ENCODE results near the gene ZNF358. TPM values are rescaled to one million over a fixed set of nuclear protein-coding genes. Genes with fewer than 3 reads are reported as not detected.

Gene ZNF358
- total RNA-seq, 2 donors from 2014 or later, result 40.2 to 93.6 TPM

- no peak overlapping the region for H3K4me3 ChIP-seq
- H3K36me3 ChIP-seq (replicated peaks in 1 of 2; ENCODE audit: insufficient read depth in 1 of 2, low read depth in 2 of 2), result peaks cover 0 to 2% of the 10 kb centered on the region in 2 donors
- WGBS, 2 donors, result 80 to 93% methylated on average over 5 of the region's 5 CpGs
- DNase-seq (no peak), ATAC-seq (no peak)
- H3K27me3 ChIP-seq, result no peaks in the 10 kb centered on the region
- H3K27ac ChIP-seq, result no peak overlapping the region
- no peak for TF ChIP-seq POLR2A (IDR thresholded peaks at IDR 0.05)
- TF ChIP-seq, protein P1, sequence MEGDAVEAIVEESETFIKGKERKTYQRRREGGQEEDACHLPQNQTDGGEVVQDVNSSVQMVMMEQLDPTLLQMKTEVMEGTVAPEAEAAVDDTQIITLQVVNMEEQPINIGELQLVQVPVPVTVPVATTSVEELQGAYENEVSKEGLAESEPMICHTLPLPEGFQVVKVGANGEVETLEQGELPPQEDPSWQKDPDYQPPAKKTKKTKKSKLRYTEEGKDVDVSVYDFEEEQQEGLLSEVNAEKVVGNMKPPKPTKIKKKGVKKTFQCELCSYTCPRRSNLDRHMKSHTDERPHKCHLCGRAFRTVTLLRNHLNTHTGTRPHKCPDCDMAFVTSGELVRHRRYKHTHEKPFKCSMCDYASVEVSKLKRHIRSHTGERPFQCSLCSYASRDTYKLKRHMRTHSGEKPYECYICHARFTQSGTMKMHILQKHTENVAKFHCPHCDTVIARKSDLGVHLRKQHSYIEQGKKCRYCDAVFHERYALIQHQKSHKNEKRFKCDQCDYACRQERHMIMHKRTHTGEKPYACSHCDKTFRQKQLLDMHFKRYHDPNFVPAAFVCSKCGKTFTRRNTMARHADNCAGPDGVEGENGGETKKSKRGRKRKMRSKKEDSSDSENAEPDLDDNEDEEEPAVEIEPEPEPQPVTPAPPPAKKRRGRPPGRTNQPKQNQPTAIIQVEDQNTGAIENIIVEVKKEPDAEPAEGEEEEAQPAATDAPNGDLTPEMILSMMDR (IDR thresholded peaks at IDR 0.05), result no peak
- no peaks in the 10 kb centered on the region for H3K9me3 ChIP-seq
- peaks cover 20% of the 10 kb centered on the region for H3K4me1 ChIP-seq
- intact Hi-C loops (cut with DNase I), result no loop called here
Measured at GRCh38 chr19:7524523-7524922, 8.6 kb downstream of the ZNF358 start.

DNA sequence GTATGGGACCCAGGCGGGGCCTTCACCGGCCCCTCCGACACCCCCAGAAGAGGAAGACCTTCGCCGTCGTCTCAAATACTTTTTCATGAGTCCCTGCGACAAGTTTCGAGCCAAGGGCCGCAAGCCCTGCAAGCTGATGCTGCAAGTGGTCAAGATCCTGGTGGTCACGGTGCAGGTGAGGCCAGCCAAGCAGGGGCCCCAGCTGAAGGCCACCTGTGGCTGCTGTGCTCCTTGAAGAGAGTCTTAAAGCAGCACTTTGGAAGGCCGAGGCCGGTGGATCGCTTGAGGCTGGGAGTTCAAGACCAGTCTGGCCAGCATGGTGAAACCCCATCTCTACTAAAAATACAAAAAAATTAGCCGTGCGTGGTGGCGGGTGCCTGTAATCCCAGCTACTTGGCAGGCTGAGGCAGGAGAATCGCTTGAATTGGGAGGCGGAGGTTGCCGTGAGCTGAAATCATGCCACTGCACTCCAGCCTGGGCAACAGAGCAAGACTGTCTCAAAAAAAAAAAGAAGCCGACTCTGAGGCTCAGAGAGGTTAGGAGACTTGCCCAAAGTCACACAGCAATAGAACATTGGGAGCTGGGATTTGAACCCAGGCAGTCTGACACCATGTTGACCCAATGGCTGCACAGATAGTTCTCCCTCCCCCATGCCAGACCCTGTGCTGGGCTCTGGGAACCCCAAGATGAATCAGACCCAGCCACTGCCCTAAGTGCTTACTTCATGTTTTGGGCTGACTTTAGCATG, 9.3 kb downstream of the ZNF358 start:
- no peaks in the 10 kb centered on the region for H3K9me3 ChIP-seq
- H3K4me1 ChIP-seq, result peaks cover 20% of the 10 kb centered on the region
- intact Hi-C loops (cut with DNase I), result no loop called here
- WGBS, 2 donors, result 96% methylated on average over 19 to 20 of the region's 20 CpGs
- ATAC-seq (no peak), DNase-seq (no peak)
- no peak overlapping the region for H3K27ac ChIP-seq
- no peak for TF ChIP-seq POLR2A (IDR thresholded peaks at IDR 0.05)
- TF ChIP-seq, protein P1 (IDR thresholded peaks at IDR 0.05), result no peak
- no peaks in the 10 kb centered on the region for H3K27me3 ChIP-seq
- H3K36me3 ChIP-seq (replicated peaks in 1 of 2; ENCODE audit: insufficient read depth in 1 of 2, low read depth in 2 of 2), result peaks cover 0 to 2% of the 10 kb centered on the region in 2 donors
- no peak overlapping the region for H3K4me3 ChIP-seq

GRCh38 chr19:7526059-7526929, 10.4 kb downstream of the ZNF358 start:
- peaks cover 20% of the 10 kb centered on the region for H3K4me1 ChIP-seq
- no peak for ATAC-seq
- H3K4me3 ChIP-seq, result no peak overlapping the region
- intact Hi-C loops (cut with DNase I), result no loop called here
- TF ChIP-seq, protein P1 (IDR thresholded peaks at IDR 0.05), result no peak
- no peaks in the 10 kb centered on the region for H3K27me3 ChIP-seq
- DNase-seq, result no peak
- H3K36me3 ChIP-seq (replicated peaks in 1 of 2; ENCODE audit: insufficient read depth in 1 of 2, low read depth in 2 of 2), result peaks cover 0 to 2% of the 10 kb centered on the region in 2 donors
- no peaks in the 10 kb centered on the region for H3K9me3 ChIP-seq
- no peak overlapping the region for H3K27ac ChIP-seq
- WGBS, 2 donors, result 85 to 88% methylated on average over 12 to 27 of the region's 31 CpGs

DNA sequence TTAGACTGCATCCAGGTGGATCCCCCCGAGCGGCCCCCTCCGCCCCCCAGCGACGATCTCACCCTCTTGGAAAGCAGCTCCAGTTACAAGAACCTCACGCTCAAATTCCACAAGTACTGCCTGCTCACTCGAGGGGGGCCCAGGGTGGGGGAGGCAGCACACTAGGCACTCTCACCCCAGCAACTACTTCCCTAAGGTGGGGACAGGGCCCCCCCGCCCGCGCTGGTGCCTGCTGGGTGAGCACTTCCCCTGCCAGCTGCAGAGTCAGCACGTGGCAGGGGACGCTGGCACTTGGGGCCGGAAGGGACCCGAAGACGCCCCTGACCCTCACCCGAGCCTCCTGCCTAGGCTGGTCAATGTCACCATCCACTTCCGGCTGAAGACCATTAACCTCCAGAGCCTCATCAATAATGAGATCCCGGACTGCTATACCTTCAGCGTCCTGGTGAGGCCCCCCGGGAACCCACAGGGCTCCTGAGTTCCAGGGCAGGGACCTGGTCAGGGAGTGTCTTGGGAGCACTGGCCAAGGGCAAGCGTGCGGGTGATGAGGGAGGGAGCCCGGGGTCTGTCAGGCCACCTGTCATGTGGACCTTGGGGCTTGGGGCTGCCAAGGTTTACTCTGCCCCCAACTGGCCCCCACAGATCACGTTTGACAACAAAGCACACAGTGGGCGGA, 11.8 kb downstream of the ZNF358 start:
- H3K27me3 ChIP-seq, result no peaks in the 10 kb centered on the region
- WGBS, 2 donors, result 68 to 77% methylated on average over 13 to 19 of the region's 25 CpGs
- DNase-seq (peak in 1 of 4 donors; percentile 43), ATAC-seq (no peak)
- H3K4me1 ChIP-seq, result peaks cover 13% of the 10 kb centered on the region
- intact Hi-C loops (cut with DNase I), result no loop called here
- no peak overlapping the region for H3K27ac ChIP-seq
- H3K36me3 ChIP-seq (replicated peaks in 1 of 2; ENCODE audit: insufficient read depth in 1 of 2, low read depth in 2 of 2), result peaks cover 0 to 2% of the 10 kb centered on the region in 2 donors
- H3K9me3 ChIP-seq, result no peaks in the 10 kb centered on the region
- no peak overlapping the region for H3K4me3 ChIP-seq
- TF ChIP-seq POLR2A (IDR thresholded peaks at IDR 0.05), result no peak
- TF ChIP-seq, protein P1 (IDR thresholded peaks at IDR 0.05), result no peak

Measured in body of pancreas (tissue), 4 donors.